GM18861 (cell line): Measurements from ENCODE around the gene CYB5R3.

ENCODE experiments used
- ATAC-seq: cut with Tn5 transposase; IDR thresholded peaks from one replicate; pipeline ENCODE4 v1.9.1; 2021; ENCODE audit not compliant: unreplicated experiment

Gene CYB5R3

GRCh38 chr22:42649246-42650099, at the start of gene CYB5R3:
CYB5R3 (minus strand) TSS chr22:42649392; CDS start chr22:42649315, 77 bp downstream.
- ATAC-seq, result no peak

GRCh38 chr22:42697542-42698013, 48.4 kb upstream of the CYB5R3 start:
- ATAC-seq, result no peak

GRCh38 chr22:42696331-42696967, 47.3 kb upstream of the CYB5R3 start:
- ATAC-seq, result no peak

- no peak for ATAC-seq
Observed at GRCh38 chr22:42695294-42695693, 46.1 kb upstream of the CYB5R3 start.

- ATAC-seq, result no peak
Observed at GRCh38 chr22:42693763-42694683, 44.8 kb upstream of the CYB5R3 start.

- ATAC-seq, result no peak
Observed at GRCh38 chr22:42693055-42693762, 44.0 kb upstream of the CYB5R3 start.

- no peak for ATAC-seq
Observed at GRCh38 chr22:42692239-42693054, 43.3 kb upstream of the CYB5R3 start.

GRCh38 chr22:42691440-42691839, 42.2 kb upstream of the CYB5R3 start:
- ATAC-seq, result no peak

GRCh38 chr22:42688241-42689211, 39.3 kb upstream of the CYB5R3 start:
- ATAC-seq, result no peak

- ATAC-seq, result no peak
Observed at GRCh38 chr22:42686756-42687491, 37.7 kb upstream of the CYB5R3 start.

GRCh38 chr22:42685941-42686653, 36.9 kb upstream of the CYB5R3 start:
- ATAC-seq, result no peak

- ATAC-seq, result no peak
Observed at GRCh38 chr22:42684462-42685195, 35.4 kb upstream of the CYB5R3 start.

GRCh38 chr22:42683578-42684283, 34.5 kb upstream of the CYB5R3 start:
- no peak for ATAC-seq

GRCh38 chr22:42682113-42682851, 33.1 kb upstream of the CYB5R3 start:
- no peak for ATAC-seq

GRCh38 chr22:42680648-42681047, 31.5 kb upstream of the CYB5R3 start:
- no peak for ATAC-seq
